CD14-positive monocyte (primary cell): ENCODE results near the gene CFLAR. TPM values are rescaled to one million over a fixed set of nuclear protein-coding genes. Genes with fewer than 3 reads are reported as not detected.

Source experiments
- DNase-seq, 3 donors: peaks; one replicate each; pipeline ENCODE4 v3.0.0-alpha.2; 2011 to 2022
- H2AFZ ChIP-seq: 2 replicates; pipeline ENCODE4 v1.6.0; 2012; ENCODE audit warnings: mild to moderate bottlenecking, low read depth, low read length, inconsistent platforms; ENCODE audit not compliant: insufficient read depth, poor library complexity, severe bottlenecking
- H3K27ac ChIP-seq, 2 donors: 1 replicate in 1 of 2; 2 replicates in 1 of 2; pipeline ENCODE4 v1.5.1; 2012 to 2013; ENCODE audit warnings: low read length in 2 of 2, control low read depth in 1 of 2, inconsistent platforms in 1 of 2, low read depth in 1 of 2, mild to moderate bottlenecking in 1 of 2
- H3K27me3 ChIP-seq, 2 donors: one replicate each; pipeline versions ENCODE4 v1.6.0 to v1.6.1; 2011 to 2013; ENCODE audit warnings: low read length in 2 of 2; ENCODE audit not compliant: control insufficient read depth in 2 of 2, insufficient read depth in 2 of 2
- H3K36me3 ChIP-seq, 2 donors: replicated peaks in 1 of 2; 1 replicate in 1 of 2; 2 replicates in 1 of 2; pipeline versions ENCODE4 v1.5.1 to v1.6.1; 2012 to 2013; ENCODE audit warnings: low read length in 2 of 2, control low read depth in 1 of 2, inconsistent platforms in 1 of 2, mild to moderate bottlenecking in 1 of 2; ENCODE audit not compliant: insufficient read depth in 2 of 2, control insufficient read depth in 1 of 2
- H3K4me1 ChIP-seq, 2 donors: 1 replicate in 1 of 2; 2 replicates in 1 of 2; pipeline versions ENCODE4 v1.5.1 to v1.6.1; 2012 to 2013; ENCODE audit warnings: low read length in 2 of 2, control low read depth in 1 of 2, inconsistent platforms in 1 of 2, mild to moderate bottlenecking in 1 of 2, moderate library complexity in 1 of 2; ENCODE audit not compliant: insufficient read depth in 2 of 2, control insufficient read depth in 1 of 2
- H3K4me2 ChIP-seq: replicated peaks from 2 replicates; pipeline ENCODE3; 2012; ENCODE audit warnings: low read length, moderate library complexity, mild to moderate bottlenecking; ENCODE audit not compliant: poor library complexity, severe bottlenecking; ENCODE audit errors: extremely low read depth
- H3K4me3 ChIP-seq, 3 experiments: fragments of 200-600 bp in 1 of 3; sonication (generic) in 1 of 3; replicated peaks in 1 of 3; 1 replicate in 2 of 3; 2 replicates in 1 of 3; pipeline ENCODE4 v1.5.1; 2011 to 2013; ENCODE audit warnings: low read length in 3 of 3, mild to moderate bottlenecking in 3 of 3, control low read depth in 2 of 3, low read depth in 2 of 3, inconsistent platforms in 1 of 3, moderate library complexity in 1 of 3
- H3K79me2 ChIP-seq: 2 replicates; pipeline ENCODE4 v1.6.0; 2012; ENCODE audit warnings: mild to moderate bottlenecking, control low read depth, inconsistent platforms, low read length, moderate library complexity; ENCODE audit not compliant: insufficient read depth
- H3K9ac ChIP-seq: 2 replicates; pipeline ENCODE4 v1.6.0; 2017; ENCODE audit warnings: low read length, mild to moderate bottlenecking; ENCODE audit not compliant: insufficient read depth, poor library complexity, severe bottlenecking
- H3K9me3 ChIP-seq, 2 donors: replicated peaks in 1 of 2; 1 replicate in 1 of 2; 2 replicates in 1 of 2; pipeline versions ENCODE4 v1.5.1 to v1.6.1; 2012 to 2013; ENCODE audit warnings: low read length in 2 of 2, control low read depth in 1 of 2; ENCODE audit not compliant: control insufficient read depth in 1 of 2, insufficient read depth in 1 of 2
- H4K20me1 ChIP-seq: 2 replicates; pipeline ENCODE4 v1.6.0; 2012; ENCODE audit warnings: mild to moderate bottlenecking, low read length, control low read depth, moderate library complexity; ENCODE audit not compliant: insufficient read depth
- H3K27ac Mint-ChIP-seq, 7 donors: one replicate each; pipeline ENCODE4 v1.8.0; 2020; ENCODE audit warnings: mild to moderate bottlenecking in 7 of 7, mixed read lengths in 7 of 7, moderate library complexity in 6 of 7, inconsistent platforms in 2 of 7
- H3K27me3 Mint-ChIP-seq, 3 donors: one replicate each; pipeline ENCODE4 v1.8.0; 2021 to 2022; ENCODE audit warnings: low read depth in 3 of 3, mild to moderate bottlenecking in 3 of 3, mixed read lengths in 3 of 3, moderate library complexity in 3 of 3, inconsistent platforms in 1 of 3
- H3K36me3 Mint-ChIP-seq, 2 donors: one replicate each; pipeline ENCODE4 v1.8.0; 2020; ENCODE audit warnings: mixed read lengths in 2 of 2, inconsistent platforms in 1 of 2, mild to moderate bottlenecking in 1 of 2
- H3K4me1 Mint-ChIP-seq: one replicate; pipeline ENCODE4 v1.8.0; 2020; ENCODE audit warnings: mild to moderate bottlenecking, mixed read lengths
- H3K4me3 Mint-ChIP-seq, 2 donors: one replicate each; pipeline ENCODE4 v1.8.0; 2020; ENCODE audit warnings: mild to moderate bottlenecking in 2 of 2, mixed read lengths in 2 of 2, moderate library complexity in 1 of 2
- H3K9me3 Mint-ChIP-seq, 7 donors: one replicate each; pipeline ENCODE4 v1.8.0; 2020 to 2022; ENCODE audit warnings: mixed read lengths in 7 of 7, mild to moderate bottlenecking in 6 of 7, moderate library complexity in 6 of 7, inconsistent platforms in 2 of 7
- CTCF ChIP-seq: fragments of 200-600 bp; IDR thresholded peaks from one replicate; pipeline ENCODE4 v1.8.0; 2022; ENCODE audit warnings: antibody characterized with exemption, mild to moderate bottlenecking
- WGBS: methylation state at CpG from one replicate; pipeline ENCODE4 v1.1.5; 2013; ENCODE audit warnings: missing lambda C conversion rate; ENCODE audit not compliant: insufficient coverage; 5-methylcytosine and 5-hydroxymethylcytosine counted together
- intact Hi-C, 2 donors: fragments of 100-400 bp; cut with micrococcal nuclease; formaldehyde crosslinking; loops; one replicate each; pipeline versions ENCODE4 v1.15.0 to v1.15.1; 2023
- polyA plus RNA-seq, 3 donors: library from polyadenylated mRNA; depleted of rRNA in 1 of 3; unstranded in 2 of 3; stranded (reverse) in 1 of 3; fragments of 300-500 nt in 2 of 3; fragments of >200 nt in 1 of 3; fragmentation: Illumina TruSeq in 2 of 3; gene quantifications; 1 replicate in 2 of 3; 2 replicates in 1 of 3; pipeline ENCODE4 v1.2.3, GENCODE V29; 2012 to 2021

The CFLAR gene
- polyA plus RNA-seq, 3 donors, result 79.4 to 149 (median 79.5) TPM

GRCh38 chr2:201188449-201188848 is 72.5 kb downstream of the CFLAR start:
- Mint-ChIP-seq H3K4me1 (peaks cover 67% of the 10 kb centered on the region), H3K4me3 (no peak overlapping the region), H3K27ac (peak overlapping the region in 1 of 7 donors; percentile 23), H3K36me3 (peaks cover 64 to 75% of the 10 kb centered on the region in 2 donors), H3K27me3 (no peaks in the 10 kb centered on the region), H3K9me3 (no peaks in the 10 kb centered on the region)
- Histone ChIP-seq H3K9me3 (no peaks in the 10 kb centered on the region), H2AFZ (no peak overlapping the region), H3K27ac (no peak overlapping the region), H3K4me3 (no peak overlapping the region), H3K4me1 (peaks cover 33 to 54% of the 10 kb centered on the region in 2 donors), H3K36me3 (peaks cover 53 to 76% of the 10 kb centered on the region in 2 donors), H4K20me1 (peaks cover 82% of the 10 kb centered on the region), H3K4me2 (no peak overlapping the region), H3K27me3 (no peaks in the 10 kb centered on the region), H3K9ac (no peak overlapping the region), H3K79me2 (peaks cover 91% of the 10 kb centered on the region)
- no peak for TF ChIP-seq CTCF
- intact Hi-C loops, result loop anchor here in 1 of 2 donors (10.0 kb wide), 1 partner anchor 224 kb away; the partner anchor contains the start of gene ORC2
- no peak for DNase-seq
- 94% methylated on average over 2 of the region's 4 CpGs for WGBS

GRCh38 chr2:201191132-201191875 is 75.3 kb downstream of the CFLAR start:
- intact Hi-C loops, result loop anchor here in 1 of 2 donors (5.0 kb wide), 1 partner anchor 36 kb away; no protein-coding TSS in a partner anchor
- H3K36me3 Mint-ChIP-seq, result peaks cover 69 to 85% of the 10 kb centered on the region in 2 donors
- Histone ChIP-seq H3K27me3 (no peaks in the 10 kb centered on the region), H3K36me3 (peaks cover 58 to 81% of the 10 kb centered on the region in 2 donors), H3K79me2 (peaks cover 81% of the 10 kb centered on the region), H3K4me1 (peaks cover 23 to 43% of the 10 kb centered on the region in 2 donors), H3K4me2 (no peak overlapping the region), H3K4me3 (no peak overlapping the region), H3K9me3 (no peaks in the 10 kb centered on the region), H3K27ac (peak overlapping the region in 1 of 2 donors; percentile 63), H4K20me1 (peaks cover 76% of the 10 kb centered on the region), H2AFZ (no peak overlapping the region), H3K9ac (no peak overlapping the region)
- peaks cover 57% of the 10 kb centered on the region for H3K4me1 Mint-ChIP-seq
- H3K27ac Mint-ChIP-seq, result peak overlapping the region in 5 of 7 donors; percentile 2 to 54 (median 15)
- no peak for DNase-seq
- H3K27me3 Mint-ChIP-seq, result no peaks in the 10 kb centered on the region
- WGBS, result no CpG with 5 or more reads among the region's 4 CpGs
- H3K4me3 Mint-ChIP-seq, result no peak overlapping the region
- TF ChIP-seq CTCF, result no peak
- no peaks in the 10 kb centered on the region for H3K9me3 Mint-ChIP-seq
